ENCODE results near the gene C12orf54.

GRCh38 chr12:48442179-48442847, 40.0 kb upstream of the C12orf54 start:
- TF ChIP-seq POLR2A (IDR thresholded peaks at IDR 0.05) (no peak), CTCF (IDR thresholded peaks at IDR 0.05) (no peak), POLR2AphosphoS5 (IDR thresholded peaks at IDR 0.05) (no peak), EP300 (IDR thresholded peaks at IDR 0.05; ENCODE audit: low read depth) (no peak)

All from transverse colon (tissue), 4 donors.